ENCODE results near the gene ZNF580.

Gene ZNF580

DNA sequence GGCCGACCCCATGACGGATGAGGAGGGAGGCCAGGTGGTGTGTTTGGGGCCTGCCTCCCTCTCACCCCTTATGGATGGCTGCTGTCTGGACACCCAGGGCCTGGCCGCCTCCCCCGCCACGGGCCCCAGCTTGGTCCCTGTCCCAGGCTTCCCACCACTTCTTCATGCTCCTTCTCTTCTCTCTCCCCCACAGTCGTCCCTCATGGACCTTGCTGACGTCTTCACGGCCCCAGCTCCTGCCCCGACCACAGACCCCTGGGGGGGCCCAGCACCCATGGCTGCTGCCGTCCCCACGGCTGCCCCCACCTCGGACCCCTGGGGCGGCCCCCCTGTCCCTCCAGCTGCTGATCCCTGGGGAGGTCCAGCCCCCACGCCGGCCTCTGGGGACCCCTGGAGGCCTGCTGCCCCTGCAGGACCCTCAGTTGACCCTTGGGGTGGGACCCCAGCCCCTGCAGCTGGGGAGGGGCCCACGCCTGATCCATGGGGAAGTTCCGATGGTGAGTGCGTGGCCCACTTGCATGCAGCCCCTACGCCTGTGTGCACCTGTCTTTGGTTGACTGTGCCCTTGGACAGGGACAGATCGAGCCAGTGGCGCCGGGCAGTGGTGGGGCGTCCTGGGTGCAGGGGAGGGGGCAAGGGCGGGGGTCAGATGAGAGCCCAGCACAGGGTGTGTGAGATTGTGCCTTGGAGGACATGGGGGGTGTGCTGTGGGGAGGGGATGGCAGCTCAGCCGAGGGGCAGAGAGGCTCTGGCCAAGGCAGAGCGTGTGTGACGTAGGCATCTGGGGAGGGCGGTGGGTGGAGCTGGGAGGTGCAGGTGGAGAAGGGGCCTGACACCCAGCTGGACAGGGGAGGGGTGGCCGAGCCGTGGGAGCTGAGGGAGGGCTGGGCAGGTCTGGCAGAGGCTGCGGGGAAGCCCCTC lies 51.0 kb downstream of the ZNF580 start:
- no peak for DNase-seq (ENCODE audit: low read depth in 2 of 2)

DNA sequence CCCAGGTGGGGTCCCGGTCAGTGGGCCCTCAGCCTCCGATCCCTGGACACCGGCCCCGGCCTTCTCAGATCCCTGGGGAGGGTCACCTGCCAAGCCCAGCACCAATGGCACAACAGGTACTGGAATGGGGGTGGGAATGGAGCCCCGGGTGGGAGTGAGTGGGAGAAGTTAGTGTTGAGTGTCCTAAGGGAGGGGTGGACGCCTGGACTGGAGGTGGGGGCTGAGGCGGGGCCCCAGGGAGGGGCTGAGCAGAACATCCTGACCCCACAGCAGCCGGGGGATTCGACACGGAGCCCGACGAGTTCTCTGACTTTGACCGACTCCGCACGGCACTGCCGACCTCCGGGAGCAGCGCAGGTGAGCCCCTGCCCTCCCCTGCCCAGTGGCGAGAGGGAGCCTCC lies 51.9 kb downstream of the ZNF580 start:
- DNase-seq (ENCODE audit: low read depth in 2 of 2), result no peak

Measured in stimulated activated CD4-positive, alpha-beta T cell treated with anti-CD3 and anti-CD28 coated beads, Interleukin-15, amount 100 ng/mL, for 48 hours (primary cell).